K562 (cell line): ENCODE measurements around the gene GTF2H4. TPM values are rescaled to one million over a fixed set of nuclear protein-coding genes. Genes with fewer than 3 reads are reported as not detected.

Source experiments
- ARID2 ChIP-seq: fragments of 450-650 bp; IDR thresholded peaks from 2 replicates; pipeline ENCODE4 v1.6.1; 2017; ENCODE audit warnings: antibody characterized with exemption, mild to moderate bottlenecking
- CCNT2 ChIP-seq: IDR thresholded peaks from 2 replicates; pipeline ENCODE4 v1.6.1; 2011; ENCODE audit warnings: borderline replicate concordance, low read depth, mild to moderate bottlenecking, moderate library complexity, mixed read lengths, low read length; ENCODE audit not compliant: insufficient read length; ENCODE audit errors: extremely low read depth
- CEBPZ ChIP-seq: fragments of 150-350 bp; IDR thresholded peaks from 2 replicates; pipeline ENCODE4 v1.6.1; 2014; ENCODE audit warnings: low read depth, mild to moderate bottlenecking, low read length, borderline replicate concordance
- DEAF1 ChIP-seq: fragments of 450-650 bp; formaldehyde crosslinking; IDR thresholded peaks from 2 replicates; pipeline ENCODE4 v1.4.0; 2020; ENCODE audit warnings: mild to moderate bottlenecking, moderate library complexity
- FOXJ2 ChIP-seq: fragments of 200-800 bp; sonication (Bioruptor generic); IDR thresholded peaks from 2 replicates; pipeline ENCODE4 v1.6.1; 2016; ENCODE audit warnings: missing genetic modification characterization, missing compliant biosample characterization
- HNRNPL ChIP-seq: fragments of 200-400 bp; formaldehyde crosslinking; IDR thresholded peaks from 2 replicates; pipeline ENCODE4 v1.6.1; 2017; ENCODE audit warnings: low read depth, mild to moderate bottlenecking, low read length
- HOXB6 ChIP-seq: fragments of 250-450 bp; sonication (Bioruptor Pico); IDR thresholded peaks from 2 replicates; pipeline ENCODE4 v1.5.1; 2022; ENCODE audit warnings: mild to moderate bottlenecking, borderline replicate concordance
- LEF1 ChIP-seq: fragments of 450-650 bp; IDR thresholded peaks from 2 replicates; pipeline ENCODE4 v1.6.1; 2016; ENCODE audit warnings: mild to moderate bottlenecking
- NONO ChIP-seq, 2 experiments: fragments of 200-400 bp in 1 of 2; fragments of 450-650 bp in 1 of 2; formaldehyde crosslinking in 1 of 2; IDR thresholded peaks; 2 replicates each; pipeline ENCODE4 v1.6.1; 2017; ENCODE audit warnings: low read depth in 2 of 2, mild to moderate bottlenecking in 2 of 2, moderate library complexity in 2 of 2, low read length in 1 of 2
- PHF20 ChIP-seq: fragments of 450-650 bp; IDR thresholded peaks from 2 replicates; pipeline ENCODE4 v1.6.1; 2018; ENCODE audit not compliant: partially characterized antibody
- RBFOX2 ChIP-seq: fragments of 200-400 bp; formaldehyde crosslinking; IDR thresholded peaks from 2 replicates; pipeline ENCODE4 v1.6.1; 2017; ENCODE audit warnings: low read depth, mild to moderate bottlenecking, low read length, moderate library complexity
- RUNX1 ChIP-seq: sonication (generic); IDR thresholded peaks from 2 replicates; pipeline ENCODE4 v1.6.1; 2016; ENCODE audit warnings: antibody characterized with exemption, low read depth
- SMC3 ChIP-seq: conservative IDR thresholded peaks from 2 replicates; pipeline ENCODE4 v1.6.1; 2011; ENCODE audit warnings: low read depth, low read length, improper control_type of control experiment; ENCODE audit not compliant: insufficient read depth
- SNIP1 ChIP-seq: fragments of 450-650 bp; IDR thresholded peaks from 2 replicates; pipeline ENCODE4 v1.7.1; 2017; ENCODE audit warnings: low read depth, mild to moderate bottlenecking
- SRSF9 ChIP-seq: fragments of 200-400 bp; formaldehyde crosslinking; IDR thresholded peaks from 2 replicates; pipeline ENCODE4 v1.6.1; 2017; ENCODE audit warnings: low read depth, low read length, borderline replicate concordance
- TBP ChIP-seq: optimal IDR thresholded peaks from 2 replicates; pipeline ENCODE3; 2011; ENCODE audit warnings: low read depth, low read length, improper control_type of control experiment
- TRIM25 ChIP-seq: fragments of 450-650 bp; IDR thresholded peaks from 2 replicates; pipeline ENCODE4 v1.7.0; 2016; ENCODE audit warnings: borderline replicate concordance
- ZNF23 ChIP-seq: fragments of 250-450 bp; sonication (Bioruptor Pico); IDR thresholded peaks from 2 replicates; pipeline ENCODE4 v1.4.0; 2020; ENCODE audit warnings: mild to moderate bottlenecking
- ZNF445 ChIP-seq: fragments of 250-450 bp; sonication (Bioruptor Pico); IDR thresholded peaks from 2 replicates; pipeline ENCODE4 v1.4.0; 2020; ENCODE audit warnings: low read depth, mild to moderate bottlenecking, moderate library complexity
- ZNF644 ChIP-seq: fragments of 200-800 bp; sonication (Bioruptor generic); IDR thresholded peaks from 2 replicates; pipeline ENCODE4 v1.6.1; 2016; ENCODE audit warnings: low read depth, missing genetic modification characterization, missing compliant biosample characterization
- ZNF668 ChIP-seq: fragments of 250-450 bp; sonication (Bioruptor Pico); IDR thresholded peaks from 2 replicates; pipeline ENCODE4 v1.8.0; 2022; ENCODE audit warnings: mild to moderate bottlenecking, inconsistent platforms
- polyA plus RNA-seq, 8 experiments: library from polyadenylated mRNA; depleted of rRNA in 4 of 8; stranded (reverse) in 5 of 8; unstranded in 3 of 8; fragments of >200 nt; fragmentation: Nextera tagmentation in 2 of 8; fragmentation: Illumina TruSeq in 1 of 8; extraction: Ambion mirVana in 2 of 8; extraction: Trizol in 1 of 8; gene quantifications; 2 replicates each; pipeline versions ENCODE4 v1.2.1 to v1.2.3, GENCODE V29; 2011 to 2014; ENCODE audit warnings: inconsistent platforms in 1 of 8, missing spikeins in 1 of 8
- total RNA-seq, 7 experiments: library from RNA; depleted of rRNA in 6 of 7; stranded (reverse); fragments of >200 nt in 6 of 7; fragmentation: Illumina TruSeq in 2 of 7; extraction: Trizol in 2 of 7; gene quantifications; 2 replicates each; pipeline versions ENCODE4 v1.2.1 to v1.2.3, GENCODE V29; 2011 to 2021; ENCODE audit warnings: low replicate concordance in 1 of 7

GTF2H4 gene
- total and polyA plus RNA-seq, 9 of the 15 experiments (the other 6 are each of a cell fraction or from before 2014, with no cell fraction given), result 3.6 to 86.1 (median 39.6) TPM

GRCh38 chr6:30907758-30908591, at the start of gene GTF2H4 (continued):
- TF ChIP-seq FOXJ2 (tag) (peak; percentile 97), TRIM25 (peak; percentile 95; the same call in 1 of the 2 replicates), CEBPZ (0 out of 2 replicates have a peak, but pooled peaks have one; percentile 13), SMC3 (0 out of 2 replicates have a peak, but pooled peaks have one; percentile 3), HOXB6 (CRISPR knock-in tag) (no peak), NONO (IDR thresholded peaks at IDR 0.05; ENCODE audit: low read depth in 2 of 2, low read length in 1 of 2) (0 out of 4 replicates have a peak, but pooled peaks of 1 of the 2 experiments have one; percentile 35), SNIP1 (peak; percentile 49; the same call in 1 of the 2 replicates), ZNF445 (CRISPR knock-in tag) (no peak), CCNT2 (peak; percentile 49), ZNF668 (CRISPR knock-in tag) (no peak), ZNF644 (tag) (peak; percentile 97), RUNX1 (no peak; the same call in 1 of the 2 replicates), SRSF9 (no peak), TBP (peak; percentile 68), ZNF23 (no peak), ARID2 (peak; percentile 52; the same call in 1 of the 2 replicates), DEAF1 (no peak), PHF20 (peak; percentile 87), HNRNPL (no peak), RBFOX2 (peak; percentile 83), LEF1 (peak; percentile 52)
